ENCODE measurements around the gene PRKAG2. TPM values are rescaled to one million over a fixed set of nuclear protein-coding genes. Genes with fewer than 3 reads are reported as not detected.
A peak's percentile ranks its signal among the peaks of the same experiment; 100 is the strongest.
"Not testable (repeated sequence)": the region's sequence is repeated elsewhere in the genome, so short reads cannot be mapped to it uniquely, and the experiment has no call there.

The PRKAG2 gene
- total RNA-seq, 2 experiments from 2014 or later, result 39.3 to 42.3 TPM

- Histone ChIP-seq H3K4me1 (ENCODE audit: insufficient read depth, low read length) (peaks cover 37% of the 10 kb centered on the region), H3K27ac (ENCODE audit: low read depth in 1 of 2, low read length in 2 of 2) (peak overlapping the region; percentile 8 to 41), H3K4me3 (ENCODE audit: low read length) (peak overlapping the region; percentile 60), H3K36me3 (ENCODE audit: insufficient read depth, low read length) (no peaks in the 10 kb centered on the region), H3K27me3 (ENCODE audit: control insufficient read depth in 1 of 2, insufficient read depth in 2 of 2, low read length in 2 of 2) (no peaks in the 10 kb centered on the region), H3K9me3 (ENCODE audit: control insufficient read depth in 1 of 2, insufficient read depth in 1 of 2, low read length in 2 of 2) (no peaks in the 10 kb centered on the region)
- peaks cover 36% of the 10 kb centered on the region for H3K4me1 Mint-ChIP-seq (ENCODE audit: low read depth)
- CTCF ChIA-PET, result interaction anchor here (0.9 to 2.3 kb wide), 2 partner anchors 111 to 171 kb away, joined by 3 to 11 read pairs; no protein-coding TSS in a partner anchor
- DNase-seq (peak in 11 of 14 experiments; percentile 5 to 46 (median 18)), ATAC-seq (ENCODE audit: poor library complexity) (peak; percentile 0)
- peak overlapping the region; percentile 99 for H3K4me3 Mint-ChIP-seq
- H3K36me3 Mint-ChIP-seq (ENCODE audit: low read depth), result peaks cover 15% of the 10 kb centered on the region
- POLR2A ChIA-PET, result interaction anchor here (0.8 to 2.7 kb wide), 15 partner anchors 12 to 356 kb away, joined by 3 to 42 read pairs (median 4); partner anchors contain the start of genes NUB1, PRKAG2 and WDR86
- no peaks in the 10 kb centered on the region for H3K9me3 Mint-ChIP-seq
- peak overlapping the region; percentile 98 for H3K27ac Mint-ChIP-seq
- no peaks in the 10 kb centered on the region for H3K27me3 Mint-ChIP-seq
- no peak for TF ChIP-seq CTCF (IDR thresholded peaks at IDR 0.05)
- intact Hi-C loops (cut with DNase I, micrococcal nuclease), result loop anchor here in 1 of 2 experiments (5.0 to 10.0 kb wide), 4 partner anchors 176 to 507 kb away; partner anchors contain the start of genes GALNT11, NUB1 and PRKAG2
Observed at GRCh38 chr7:151520419-151521261, 356.3 kb downstream of the PRKAG2 start.

- Mint-ChIP-seq H3K36me3 (ENCODE audit: low read depth) (peaks cover 15% of the 10 kb centered on the region), H3K27ac (peak within 1 kb of the TSS; percentile 98), H3K4me3 (peak within 1 kb of the TSS; percentile 99), H3K27me3 (no peaks in the 10 kb centered on the region), H3K4me1 (ENCODE audit: low read depth) (peaks cover 44% of the 10 kb centered on the region), H3K9me3 (no peaks in the 10 kb centered on the region)
- Histone ChIP-seq H3K4me1 (ENCODE audit: insufficient read depth, low read length) (peaks cover 37% of the 10 kb centered on the region), H3K27me3 (ENCODE audit: control insufficient read depth in 1 of 2, insufficient read depth in 2 of 2, low read length in 2 of 2) (no peaks in the 10 kb centered on the region), H3K4me3 (ENCODE audit: low read length) (peak within 1 kb of the TSS; percentile 62), H3K27ac (ENCODE audit: low read depth in 1 of 2, low read length in 2 of 2) (peak within 1 kb of the TSS; percentile 79), H3K9me3 (ENCODE audit: control insufficient read depth in 1 of 2, insufficient read depth in 1 of 2, low read length in 2 of 2) (no peaks in the 10 kb centered on the region), H3K36me3 (ENCODE audit: insufficient read depth, low read length) (no peaks in the 10 kb centered on the region)
- DNase-seq (peak; percentile 97 to 99 (median 98)), ATAC-seq (ENCODE audit: poor library complexity) (peak; percentile 85)
- CTCF ChIA-PET, result interaction anchor here (0.9 to 2.3 kb wide), 2 partner anchors 112 to 170 kb away, joined by 3 to 11 read pairs; no protein-coding TSS in a partner anchor
- no peak for TF ChIP-seq CTCF (IDR thresholded peaks at IDR 0.05)
- intact Hi-C loops (cut with DNase I, micrococcal nuclease), result loop anchor here (2.0 to 10.0 kb wide), 10 partner anchors 38 to 1235 kb away; partner anchors contain the start of genes ABCF2 (in 1 of the 2), ACTR3B (in 1 of the 2), GALNT11 (in 1 of the 2) and NUB1 (in 1 of the 2)
- POLR2A ChIA-PET, result interaction anchor here (0.6 to 2.7 kb wide), 18 partner anchors 9 to 357 kb away, joined by 3 to 42 read pairs (median 4); partner anchors contain the start of genes NUB1, PRKAG2 and WDR86
Observed at GRCh38 chr7:151519765-151520418, 357.0 kb downstream of the PRKAG2 start, which contains the start of gene RHEB. Gene RHEB (minus strand): TSS chr7:151519895. CDS start chr7:151519511, 384 bp downstream.

DNA sequence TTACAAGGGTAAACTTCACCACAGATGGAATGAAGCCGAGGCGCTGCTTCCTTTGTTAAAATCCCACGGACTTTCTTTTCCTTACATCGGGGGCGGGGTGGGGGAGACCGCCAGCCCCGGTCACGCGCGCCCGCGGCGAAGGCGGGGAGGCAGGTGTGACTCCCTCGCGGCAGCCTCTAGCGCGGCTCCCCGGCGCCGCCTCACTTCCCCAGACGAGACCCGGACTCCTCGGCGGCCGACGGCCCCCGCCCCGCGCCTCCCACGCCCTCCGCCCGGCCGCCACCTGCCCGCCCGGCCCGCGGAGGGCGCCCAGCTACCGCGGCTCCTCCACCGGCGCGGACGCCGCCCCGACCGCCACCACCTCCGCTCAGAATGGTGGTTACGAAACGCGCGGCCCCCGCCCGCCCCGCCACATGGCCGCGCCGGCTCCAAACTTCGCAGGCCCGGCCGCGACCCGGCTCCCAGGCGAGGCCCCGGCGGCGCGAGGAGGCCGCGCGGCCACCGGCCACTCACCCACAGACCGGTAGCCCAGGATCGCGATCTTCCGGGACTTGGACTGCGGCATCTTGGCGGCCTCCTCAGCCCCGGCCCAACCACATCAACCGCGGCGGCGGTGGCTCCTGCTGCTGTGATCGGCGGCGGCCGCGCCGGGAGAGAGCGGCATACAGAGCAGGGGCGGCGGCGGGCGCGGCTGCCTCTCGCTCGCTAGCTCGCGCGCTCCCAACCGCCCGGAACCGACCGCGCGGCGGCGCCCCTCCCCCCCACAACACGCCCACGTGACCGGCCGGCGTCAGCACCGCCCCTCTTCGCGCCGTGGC is 357.8 kb downstream of the PRKAG2 start:
- ATAC-seq (ENCODE audit: poor library complexity) (peak; percentile 55), DNase-seq (peak; percentile 25 to 83 (median 57))
- Mint-ChIP-seq H3K4me1 (ENCODE audit: low read depth) (peaks cover 49% of the 10 kb centered on the region), H3K36me3 (ENCODE audit: low read depth) (peaks cover 15% of the 10 kb centered on the region), H3K27ac (peak overlapping the region; percentile 98), H3K4me3 (peak overlapping the region; percentile 99)
- not testable (repeated sequence) for H3K36me3 ChIP-seq (ENCODE audit: insufficient read depth, low read length); H3K9me3 Mint-ChIP-seq; H3K27me3 ChIP-seq (ENCODE audit: control insufficient read depth in 1 of 2, insufficient read depth in 2 of 2, low read length in 2 of 2); H3K27me3 Mint-ChIP-seq; H3K9me3 ChIP-seq (ENCODE audit: control insufficient read depth in 1 of 2, insufficient read depth in 1 of 2, low read length in 2 of 2)
- POLR2A ChIA-PET, result interaction anchor here (0.6 to 2.7 kb wide), 18 partner anchors 8 to 417 kb away, joined by 3 to 42 read pairs (median 4); partner anchors contain the start of genes NUB1, PRKAG2 and WDR86
- CTCF ChIA-PET, result interaction anchor here (0.9 to 2.3 kb wide), 3 partner anchors 113 to 169 kb away, joined by 3 to 11 read pairs (median 6); no protein-coding TSS in a partner anchor
- peak overlapping the region; percentile 62 for H3K4me3 ChIP-seq (ENCODE audit: low read length)
- peak overlapping the region; percentile 79 for H3K27ac ChIP-seq (ENCODE audit: low read depth in 1 of 2, low read length in 2 of 2)
- H3K4me1 ChIP-seq (ENCODE audit: insufficient read depth, low read length), result peaks cover 41% of the 10 kb centered on the region
- intact Hi-C loops (cut with DNase I, micrococcal nuclease), result loop anchor here (2.0 to 10.0 kb wide), 6 partner anchors 37 to 1236 kb away; partner anchors contain the start of genes ABCF2 (in 1 of the 2) and ACTR3B (in 1 of the 2)
